ENCODE results near the gene MACF1. TPM values are rescaled to one million over a fixed set of nuclear protein-coding genes. Genes with fewer than 3 reads are reported as not detected.

Gene MACF1
- total and polyA plus RNA-seq, 2 of the 13 experiments (the other 11 are each of a cell fraction or from before 2014, with no cell fraction given) = 36.7 to 65.4 TPM

- POLR2A ChIA-PET = no interaction called here
- WGBS (ENCODE audit: low lambda C conversion rate) = 93% methylated on average over 1 of the region's 1 CpG
Measured at GRCh38 chr1:39427374-39427773, 222.9 kb downstream of the MACF1 start.

More at GRCh38 chr1:39427374-39427773, 222.9 kb downstream of the MACF1 start:
- BruUV-seq (replicated peaks) = no TSS peak
- no peak for ATAC-seq
- no peak for TF ChIP-seq PATZ1 (CRISPR knock-in tag; IDR thresholded peaks at IDR 0.05)
- TF ChIP-seq TCF7L2 (IDR thresholded peaks at IDR 0.05; ENCODE audit: low read depth, low read length) = no peak
- TF ChIP-seq CREB3 (CRISPR knock-in tag; IDR thresholded peaks at IDR 0.05) = no peak
- no peak for TF ChIP-seq DDIT3 (CRISPR knock-in tag; IDR thresholded peaks at IDR 0.05)
- TF ChIP-seq ARNT (IDR thresholded peaks at IDR 0.05) = no peak
- no peak for TF ChIP-seq ELF4 (CRISPR knock-in tag; IDR thresholded peaks at IDR 0.05; ENCODE audit: borderline replicate concordance)
- no peak for TF ChIP-seq ZBTB25 (CRISPR knock-in tag; IDR thresholded peaks at IDR 0.05)
- TF ChIP-seq U2AF1 (optimal IDR thresholded peaks at IDR 0.05; ENCODE audit: low read depth, low read length) = no peak
- TF ChIP-seq MAFF (IDR thresholded peaks at IDR 0.05; ENCODE audit: low read depth, low read length) = no peak
- no peak for TF ChIP-seq SYNCRIP (IDR thresholded peaks at IDR 0.05; ENCODE audit: insufficient read depth, low read depth, low read length)
- TF ChIP-seq FIP1L1 (IDR thresholded peaks at IDR 0.05; ENCODE audit: borderline replicate concordance, insufficient read depth, low read depth, low read length) = no peak
- TF ChIP-seq CSRNP2 (CRISPR knock-in tag; conservative IDR thresholded peaks at IDR 0.05; ENCODE audit: low read depth) = no peak
- no peak for TF ChIP-seq ZNF770 (CRISPR knock-in tag; IDR thresholded peaks at IDR 0.05)
- TF ChIP-seq ELF3 (CRISPR knock-in tag; IDR thresholded peaks at IDR 0.05) = no peak
- TF ChIP-seq HNF4G (IDR thresholded peaks at IDR 0.05; ENCODE audit: borderline replicate concordance, low read depth, low read length) = no peak
- no peak for TF ChIP-seq HNF4G (CRISPR knock-in tag; IDR thresholded peaks at IDR 0.05; ENCODE audit: borderline replicate concordance, low read depth)
- Histone ChIP-seq H3K79me2 (ENCODE audit: insufficient read depth, low read length) (no peaks in the 10 kb centered on the region), H3K4me1 (ENCODE audit: insufficient read depth, low read length) (no peaks in the 10 kb centered on the region), H3K27me3 (ENCODE audit: control insufficient read depth in 1 of 2, insufficient read depth in 2 of 2, low read length in 2 of 2) (no peaks in the 10 kb centered on the region), H3K4me2 (ENCODE audit: low read depth, low read length) (no peak overlapping the region), H3K4me3 (replicated peaks in 1 of 3; ENCODE audit: insufficient read depth in 1 of 3, low read depth in 2 of 3, low read length in 3 of 3) (no peak overlapping the region), H3K9ac (ENCODE audit: insufficient read depth, low read depth, low read length) (no peak overlapping the region), H3K36me3 (replicated peaks in 1 of 2; ENCODE audit: control insufficient read depth in 1 of 2, insufficient read depth in 2 of 2, low read length in 2 of 2) (peaks cover 28 to 91% of the 10 kb centered on the region in 2 experiments), H2AFZ (ENCODE audit: low read length) (no peak overlapping the region), H3K9me3 (ENCODE audit: low read length) (no peaks in the 10 kb centered on the region), H4K20me1 (ENCODE audit: insufficient read depth, low read length) (no peaks in the 10 kb centered on the region), H3K27ac (ENCODE audit: extremely low read length, insufficient read depth, low read length) (no peak overlapping the region)
- in situ Hi-C loops (cut with HindIII; ENCODE audit: extremely low pct_ligation_motif_present, low pct_unique_long_range_greater_than_20kb) = no loop called here
- FAIRE-seq = no peak
- intact Hi-C loops (cut with micrococcal nuclease; ENCODE audit: unreplicated experiment) = no loop called here
- DNase-seq (ENCODE audit: low spot score) = no peak
- CTCF ChIA-PET (ENCODE audit: low intra/inter-chr PET ratio, low total read pairs) = no interaction called here

All from HepG2 (cell line).